Psoas muscle (tissue), 8 donors: Measurements from ENCODE around the gene CDCA4. TPM values are rescaled to one million over a fixed set of nuclear protein-coding genes. Genes with fewer than 3 reads are reported as not detected.
A peak's percentile ranks its signal among the peaks of the same experiment; 100 is the strongest.

Source experiments
- ATAC-seq, 4 donors: fragments of 200-7000 bp; cut with Tn5 transposase; one replicate each; pipeline ENCODE4 v1.9.1; 2020; ENCODE audit warnings: moderate library complexity in 3 of 4, mild to moderate bottlenecking in 2 of 4
- DNase-seq, 2 donors: peaks; one replicate each; pipeline ENCODE4 v3.0.0-alpha.2; 2020
- H3K27ac ChIP-seq: fragments of 200-600 bp; one replicate; pipeline ENCODE4 v1.8.0; 2022
- H3K27me3 ChIP-seq, 3 donors: fragments of 200-600 bp in 1 of 3; one replicate each; pipeline versions ENCODE4 v1.6.1 to v1.8.0; 2013 to 2022; ENCODE audit warnings: low read length in 2 of 3, mild to moderate bottlenecking in 2 of 3, moderate library complexity in 1 of 3; ENCODE audit not compliant: insufficient read depth in 3 of 3
- H3K36me3 ChIP-seq, 2 donors: fragments of 200-600 bp in 1 of 2; one replicate each; pipeline versions ENCODE4 v1.6.1 to v1.8.0; 2013 to 2022; ENCODE audit warnings: low read depth in 1 of 2, mild to moderate bottlenecking in 1 of 2, moderate library complexity in 1 of 2; ENCODE audit not compliant: insufficient read depth in 1 of 2
- H3K4me1 ChIP-seq: fragments of 200-600 bp; one replicate; pipeline ENCODE4 v1.8.0; 2022
- H3K4me3 ChIP-seq: fragments of 200-600 bp; one replicate; pipeline ENCODE4 v1.8.0; 2022; ENCODE audit warnings: mild to moderate bottlenecking
- H3K9me3 ChIP-seq: fragments of 200-600 bp; one replicate; pipeline ENCODE4 v1.8.0; 2022
- WGBS, 3 donors: extraction: QIAGEN DNeasy Blood & Tissue Kit; methylation state at CpG; one replicate each; pipeline versions ENCODE4 v1.1.6 to v1.1.7; 2013; 5-methylcytosine and 5-hydroxymethylcytosine counted together
- intact Hi-C, 2 donors: fragments of 100-400 bp; cut with DNase I; formaldehyde crosslinking; loops; one replicate each; pipeline versions ENCODE4 v1.11.0 to v1.14.2; 2022
- polyA plus RNA-seq, 3 donors: library from polyadenylated mRNA; stranded (reverse); fragments of 200-250 nt; gene quantifications; one replicate each; pipeline ENCODE4 v1.2.3, GENCODE V29; 2013
- total RNA-seq, 4 donors: library from RNA; stranded (reverse); fragmentation: NEBNext Ultra II Directional in 2 of 4; extraction: Animal tissue kit (Norgen Biotek cat#: 25700) in 2 of 4; gene quantifications; one replicate each; pipeline versions ENCODE4 v1.2.1 to v1.2.4, GENCODE V29; 2021 to 2023
- TF ChIP-seq, protein P1 (sequence below): fragments of 200-600 bp; IDR thresholded peaks from one replicate; pipeline ENCODE4 v1.8.0; 2022; ENCODE audit warnings: antibody characterized with exemption
- donor health status: healthy with polysubstance abuse.
- donor health status: DM: no; HTN: no; CAD: no; lungs with moderate emphysema.
- donor health status: Bipolar disorder and iron deficiency.
- donor health status: healthy.
- donor health status: DM: yes; HTN: yes; CAD: no.
- donor health status: DM: no; HTN: no; CAD: no.
- donor health status: DM: no; HTN: no; CAD: no.
- donor health status: DM: yes; HTN: yes; CAD: no.

CDCA4 gene
- total and polyA plus RNA-seq, 7 donors = 0.79 to 3.3 (median 1.3) TPM

- DNase-seq (peak; percentile 53 to 75), ATAC-seq (peak in 1 of 4 donors; percentile 44)
- no peaks in the 10 kb centered on the region for H3K36me3 ChIP-seq
- intact Hi-C loops = no loop called here
- peak overlapping the region; percentile 23 for H3K27ac ChIP-seq
- TF ChIP-seq, protein P1, sequence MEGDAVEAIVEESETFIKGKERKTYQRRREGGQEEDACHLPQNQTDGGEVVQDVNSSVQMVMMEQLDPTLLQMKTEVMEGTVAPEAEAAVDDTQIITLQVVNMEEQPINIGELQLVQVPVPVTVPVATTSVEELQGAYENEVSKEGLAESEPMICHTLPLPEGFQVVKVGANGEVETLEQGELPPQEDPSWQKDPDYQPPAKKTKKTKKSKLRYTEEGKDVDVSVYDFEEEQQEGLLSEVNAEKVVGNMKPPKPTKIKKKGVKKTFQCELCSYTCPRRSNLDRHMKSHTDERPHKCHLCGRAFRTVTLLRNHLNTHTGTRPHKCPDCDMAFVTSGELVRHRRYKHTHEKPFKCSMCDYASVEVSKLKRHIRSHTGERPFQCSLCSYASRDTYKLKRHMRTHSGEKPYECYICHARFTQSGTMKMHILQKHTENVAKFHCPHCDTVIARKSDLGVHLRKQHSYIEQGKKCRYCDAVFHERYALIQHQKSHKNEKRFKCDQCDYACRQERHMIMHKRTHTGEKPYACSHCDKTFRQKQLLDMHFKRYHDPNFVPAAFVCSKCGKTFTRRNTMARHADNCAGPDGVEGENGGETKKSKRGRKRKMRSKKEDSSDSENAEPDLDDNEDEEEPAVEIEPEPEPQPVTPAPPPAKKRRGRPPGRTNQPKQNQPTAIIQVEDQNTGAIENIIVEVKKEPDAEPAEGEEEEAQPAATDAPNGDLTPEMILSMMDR = no peak
- H3K9me3 ChIP-seq = no peaks in the 10 kb centered on the region
- peak overlapping the region; percentile 30 for H3K4me3 ChIP-seq
- H3K4me1 ChIP-seq = peaks cover 4% of the 10 kb centered on the region
- 25 to 36% (median 33%) methylated on average over 11 to 13 of the region's 13 CpGs for WGBS, 3 donors
- H3K27me3 ChIP-seq = peaks cover 0 to 7% (median 0%) of the 10 kb centered on the region in 3 donors
Measured at GRCh38 chr14:105061428-105062047, 40.7 kb upstream of the CDCA4 start.

DNA sequence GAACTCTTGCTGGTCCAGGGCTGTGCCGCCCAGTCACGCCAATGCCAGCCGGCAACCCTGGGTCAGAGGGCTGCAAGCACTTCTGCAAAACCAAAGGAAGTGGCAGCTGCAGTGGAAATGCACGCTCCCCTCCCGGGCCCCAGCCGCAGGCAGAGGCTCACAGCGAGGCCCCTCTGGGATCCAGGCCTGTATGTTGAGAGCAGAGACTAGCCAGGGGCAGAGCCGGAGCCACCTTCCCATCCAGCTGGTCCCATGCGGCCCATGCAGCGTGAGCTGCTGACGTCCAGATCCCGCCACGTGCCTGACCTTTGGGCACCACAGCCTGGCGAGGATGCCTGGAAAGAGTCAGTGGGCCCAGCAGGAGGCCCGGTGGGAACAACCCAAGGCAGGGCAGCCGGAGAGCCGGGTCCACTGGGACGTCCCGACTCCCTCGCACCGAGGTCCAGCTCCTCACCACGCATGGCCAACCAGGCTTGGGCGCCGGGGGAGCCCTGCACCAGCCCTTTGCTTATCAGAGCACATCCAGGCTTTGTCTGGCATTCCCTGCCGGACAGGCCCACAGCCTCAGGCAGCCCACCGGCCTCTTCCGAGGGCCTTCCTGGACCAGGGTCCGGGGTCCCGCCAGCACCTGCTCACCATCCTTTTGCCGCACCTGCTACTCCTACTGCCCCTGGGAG, 40.0 kb upstream of the CDCA4 start:
- peak overlapping the region; percentile 30 for H3K4me3 ChIP-seq
- ATAC-seq = peak in 2 of 4 donors; percentile 11 to 23
- no peaks in the 10 kb centered on the region for H3K9me3 ChIP-seq
- TF ChIP-seq, protein P1 = no peak
- H3K27me3 ChIP-seq = peaks cover 0 to 7% (median 0%) of the 10 kb centered on the region in 3 donors
- peak; percentile 47 to 71 for DNase-seq
- intact Hi-C loops = no loop called here
- H3K36me3 ChIP-seq = no peaks in the 10 kb centered on the region
- peak overlapping the region; percentile 23 for H3K27ac ChIP-seq
- 47 to 54% (median 54%) methylated on average over 27 to 30 of the region's 30 CpGs for WGBS, 3 donors
- peaks cover 4% of the 10 kb centered on the region for H3K4me1 ChIP-seq

DNA sequence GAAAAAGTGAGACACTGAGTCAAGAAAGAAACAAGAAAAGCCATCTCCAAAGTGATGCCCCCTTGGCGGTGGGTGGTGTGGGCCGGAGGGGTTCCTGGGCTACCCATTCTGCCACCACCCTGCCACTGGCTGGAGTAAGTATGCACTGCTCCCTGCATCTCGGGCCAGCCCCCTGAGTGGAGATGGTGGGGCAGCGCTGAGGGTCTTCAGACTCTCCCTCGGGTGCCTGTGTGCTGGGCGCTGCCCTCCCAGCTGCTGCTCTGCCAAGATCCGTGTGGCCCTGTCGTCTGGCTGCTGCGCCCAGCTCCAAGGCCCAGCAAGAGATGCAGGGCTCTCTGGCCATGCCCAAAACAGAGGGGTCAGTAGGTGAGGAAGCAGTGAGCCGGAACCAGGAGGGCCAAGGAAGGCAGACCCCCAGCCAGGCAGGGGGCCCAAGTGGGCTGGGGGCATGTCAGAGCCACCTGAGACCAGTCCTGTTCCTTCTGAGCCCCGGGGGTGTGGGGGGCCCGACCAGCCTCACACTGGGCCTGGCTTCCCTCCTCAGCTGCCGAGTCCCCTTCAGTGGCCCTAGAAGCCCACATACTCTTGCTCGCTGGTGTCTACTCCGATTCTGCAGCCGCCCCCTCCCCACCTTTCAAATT, 39.2 kb upstream of the CDCA4 start:
- intact Hi-C loops = no loop called here
- peaks cover 4% of the 10 kb centered on the region for H3K4me1 ChIP-seq
- 84 to 85% (median 84%) methylated on average over 16 of the region's 16 CpGs for WGBS, 3 donors
- no peak overlapping the region for H3K4me3 ChIP-seq
- DNase-seq (no peak), ATAC-seq (no peak)
- peaks cover 0 to 7% (median 0%) of the 10 kb centered on the region in 3 donors for H3K27me3 ChIP-seq
- H3K9me3 ChIP-seq = no peaks in the 10 kb centered on the region
- no peak overlapping the region for H3K27ac ChIP-seq
- no peaks in the 10 kb centered on the region for H3K36me3 ChIP-seq
- TF ChIP-seq, protein P1 = no peak

DNA sequence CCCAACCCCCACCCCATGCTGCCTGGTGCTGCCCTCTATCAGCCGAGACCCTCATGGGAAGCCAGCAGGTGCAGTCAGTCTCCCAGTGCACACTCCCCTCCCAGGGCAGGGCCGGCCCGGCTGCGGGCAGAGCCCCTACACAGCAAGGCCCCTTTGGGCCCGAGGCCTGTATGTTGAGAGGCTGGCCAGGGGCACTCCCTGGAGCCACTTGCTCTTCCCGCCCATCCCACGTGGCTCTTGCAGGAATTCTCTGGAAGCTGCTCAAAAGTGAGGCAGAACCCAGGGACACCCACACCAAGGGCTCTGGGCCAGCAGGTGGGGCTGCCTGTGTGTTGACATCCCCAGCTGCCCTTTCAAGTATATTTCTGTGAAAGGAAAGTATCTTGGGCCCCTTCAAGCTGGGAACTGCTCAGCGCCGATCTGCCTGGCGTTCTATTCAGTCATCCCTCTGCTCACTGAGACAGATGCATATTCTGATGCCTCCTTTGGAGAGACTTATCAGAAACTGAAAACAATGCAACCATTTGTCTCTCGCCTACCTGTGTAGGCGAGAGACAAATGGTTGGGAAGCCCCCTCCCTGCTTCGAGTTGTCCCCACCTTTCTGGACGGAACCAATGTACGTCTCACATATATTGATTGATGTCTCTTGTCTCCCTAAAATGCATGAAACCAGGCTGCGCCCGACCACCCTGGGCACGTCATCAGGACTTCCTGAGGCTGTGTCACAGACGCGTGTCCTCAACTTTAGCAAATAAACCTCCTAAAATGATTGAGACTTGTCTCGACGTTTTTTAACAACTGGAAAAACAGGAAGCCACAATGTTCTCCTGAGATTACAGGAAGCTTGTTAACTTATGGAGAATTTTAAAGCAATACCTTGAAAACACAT, 38.4 kb upstream of the CDCA4 start:
- Histone ChIP-seq H3K4me3 (no peak overlapping the region), H3K4me1 (peaks cover 4% of the 10 kb centered on the region), H3K36me3 (no peaks in the 10 kb centered on the region), H3K27ac (no peak overlapping the region), H3K9me3 (no peaks in the 10 kb centered on the region), H3K27me3 (peaks cover 0 to 7% (median 0%) of the 10 kb centered on the region in 3 donors)
- WGBS, 3 donors = 57 to 62% (median 58%) methylated on average over 21 to 22 of the region's 22 CpGs
- DNase-seq (peak in 1 of 2 donors; percentile 59), ATAC-seq (no peak)
- intact Hi-C loops = no loop called here
- TF ChIP-seq, protein P1 = no peak
